ENCODE measurements around the gene CACNA1B.

The CACNA1B gene

GRCh38 chr9:138052635-138053320 is 175.2 kb downstream of the CACNA1B start:
- Histone ChIP-seq H3K4me3 (ENCODE audit: low read length) (no peak overlapping the region), H3K9me3 (ENCODE audit: control insufficient read depth, low read depth, low read length) (no peaks in the 10 kb centered on the region), H3K36me3 (ENCODE audit: control insufficient read depth, low read depth, low read length) (peaks cover 7% of the 10 kb centered on the region), H3K9ac (ENCODE audit: low read length) (no peak overlapping the region), H3K27ac (ENCODE audit: low read length) (no peak overlapping the region), H3K27me3 (ENCODE audit: control insufficient read depth, insufficient read depth, low read length) (no peaks in the 10 kb centered on the region), H3K4me1 (ENCODE audit: control insufficient read depth, low read depth, low read length) (no peaks in the 10 kb centered on the region)

DNA sequence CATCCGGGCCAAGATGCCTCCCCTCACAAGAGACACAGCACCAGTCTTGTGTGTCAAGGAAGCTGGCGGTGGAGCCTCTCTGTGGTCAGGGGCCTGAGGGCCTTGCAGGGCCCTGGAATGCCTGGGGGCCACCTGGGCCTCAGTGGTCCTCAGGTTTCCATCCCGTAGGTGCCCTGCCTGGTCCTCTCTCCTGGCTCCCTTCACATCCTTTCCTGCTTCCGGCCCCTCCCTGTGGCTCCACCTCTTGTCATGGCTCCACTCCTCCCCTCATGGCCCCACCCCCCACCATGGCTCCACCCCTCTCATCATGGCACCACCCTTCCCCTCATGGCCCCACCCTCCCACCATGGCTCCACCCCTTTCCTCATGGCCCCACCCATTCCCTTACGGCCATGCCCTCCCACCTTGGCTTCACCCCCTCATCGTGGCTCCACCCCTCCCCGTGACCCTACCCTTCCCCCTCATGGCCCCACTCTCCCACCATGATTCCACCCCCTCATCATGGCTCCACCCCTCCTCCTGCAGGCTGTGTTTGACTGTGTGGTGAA is 175.8 kb downstream of the CACNA1B start:
- peaks cover 13% of the 10 kb centered on the region for H3K36me3 ChIP-seq (ENCODE audit: control insufficient read depth, low read depth, low read length)
- H3K9me3 ChIP-seq (ENCODE audit: control insufficient read depth, low read depth, low read length): no peaks in the 10 kb centered on the region
- no peak overlapping the region for H3K4me3 ChIP-seq (ENCODE audit: low read length)
- no peaks in the 10 kb centered on the region for H3K4me1 ChIP-seq (ENCODE audit: control insufficient read depth, low read depth, low read length)
- H3K27ac ChIP-seq (ENCODE audit: low read length): no peak overlapping the region
- H3K27me3 ChIP-seq (ENCODE audit: control insufficient read depth, insufficient read depth, low read length): no peaks in the 10 kb centered on the region
- no peak overlapping the region for H3K9ac ChIP-seq (ENCODE audit: low read length)

DNA sequence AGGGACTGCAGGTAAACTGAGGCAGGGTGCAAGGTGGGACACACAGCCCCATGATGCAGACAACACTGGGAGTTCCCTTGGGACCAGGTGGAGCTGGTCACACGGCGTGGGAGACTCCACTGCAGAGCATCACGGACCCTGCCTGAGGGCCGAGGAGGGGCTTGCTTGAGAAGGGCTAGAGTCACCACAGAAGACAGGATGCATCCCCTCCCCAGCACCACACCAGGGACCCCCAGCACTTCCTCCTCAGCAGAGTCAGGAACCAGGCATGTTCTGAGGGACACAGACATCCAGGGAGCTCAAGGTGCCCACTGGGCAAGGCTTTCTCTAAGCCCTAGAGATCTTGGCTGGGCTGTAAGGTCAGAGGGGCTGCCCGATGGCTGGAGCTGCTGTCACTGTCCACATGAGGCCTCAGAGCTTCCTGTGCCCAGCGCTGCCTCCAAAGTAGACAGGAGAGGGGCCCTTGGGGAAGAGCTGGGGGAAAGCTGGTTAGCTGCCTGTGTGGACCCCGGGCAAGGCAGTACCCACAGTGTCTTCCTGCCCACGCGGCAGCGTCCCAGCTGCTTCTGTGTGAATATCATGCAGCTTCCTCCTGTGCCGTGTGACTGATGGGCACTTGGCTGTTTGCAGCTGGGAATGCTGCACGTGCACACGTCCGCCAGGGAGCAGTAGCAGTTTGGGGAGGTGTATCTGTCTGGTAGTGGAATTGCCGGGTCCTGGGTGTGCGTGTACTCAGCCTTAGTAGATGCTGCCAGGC is 176.6 kb downstream of the CACNA1B start:
- no peak overlapping the region for H3K27ac ChIP-seq (ENCODE audit: low read length)
- no peaks in the 10 kb centered on the region for H3K9me3 ChIP-seq (ENCODE audit: control insufficient read depth, low read depth, low read length)
- no peaks in the 10 kb centered on the region for H3K4me1 ChIP-seq (ENCODE audit: control insufficient read depth, low read depth, low read length)
- peaks cover 16% of the 10 kb centered on the region for H3K36me3 ChIP-seq (ENCODE audit: control insufficient read depth, low read depth, low read length)
- no peak overlapping the region for H3K9ac ChIP-seq (ENCODE audit: low read length)
- no peaks in the 10 kb centered on the region for H3K27me3 ChIP-seq (ENCODE audit: control insufficient read depth, insufficient read depth, low read length)
- H3K4me3 ChIP-seq (ENCODE audit: low read length): no peak overlapping the region

DNA sequence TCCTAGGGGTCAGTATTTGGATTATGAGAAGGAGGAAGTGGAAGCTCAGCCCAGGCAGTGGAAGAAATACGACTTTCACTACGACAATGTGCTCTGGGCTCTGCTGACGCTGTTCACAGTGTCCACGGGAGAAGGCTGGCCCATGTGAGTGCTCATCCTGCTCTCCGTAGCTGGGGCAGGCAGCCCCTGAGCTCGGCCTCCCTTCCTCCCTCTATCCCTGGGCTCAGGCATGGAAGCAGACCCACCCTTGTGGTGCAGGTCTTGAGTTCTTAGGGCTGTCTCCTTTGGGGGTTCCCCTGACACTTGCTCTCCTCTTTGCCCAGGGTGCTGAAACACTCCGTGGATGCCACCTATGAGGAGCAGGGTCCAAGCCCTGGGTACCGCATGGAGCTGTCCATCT is 180.1 kb downstream of the CACNA1B start:
- no peaks in the 10 kb centered on the region for H3K27me3 ChIP-seq (ENCODE audit: control insufficient read depth, insufficient read depth, low read length)
- no peak overlapping the region for H3K27ac ChIP-seq (ENCODE audit: low read length)
- peaks cover 16% of the 10 kb centered on the region for H3K36me3 ChIP-seq (ENCODE audit: control insufficient read depth, low read depth, low read length)
- no peak overlapping the region for H3K4me3 ChIP-seq (ENCODE audit: low read length)
- no peaks in the 10 kb centered on the region for H3K9me3 ChIP-seq (ENCODE audit: control insufficient read depth, low read depth, low read length)
- H3K4me1 ChIP-seq (ENCODE audit: control insufficient read depth, low read depth, low read length): no peaks in the 10 kb centered on the region
- H3K9ac ChIP-seq (ENCODE audit: low read length): no peak overlapping the region

GRCh38 chr9:138058181-138058580 is 180.6 kb downstream of the CACNA1B start:
- no peak overlapping the region for H3K4me3 ChIP-seq (ENCODE audit: low read length)
- no peaks in the 10 kb centered on the region for H3K4me1 ChIP-seq (ENCODE audit: control insufficient read depth, low read depth, low read length)
- H3K36me3 ChIP-seq (ENCODE audit: control insufficient read depth, low read depth, low read length): peaks cover 16% of the 10 kb centered on the region
- no peak overlapping the region for H3K27ac ChIP-seq (ENCODE audit: low read length)
- no peak overlapping the region for H3K9ac ChIP-seq (ENCODE audit: low read length)
- H3K9me3 ChIP-seq (ENCODE audit: control insufficient read depth, low read depth, low read length): no peaks in the 10 kb centered on the region
- H3K27me3 ChIP-seq (ENCODE audit: control insufficient read depth, insufficient read depth, low read length): no peaks in the 10 kb centered on the region

- Histone ChIP-seq H3K4me1 (ENCODE audit: control insufficient read depth, low read depth, low read length) (no peaks in the 10 kb centered on the region), H3K27me3 (ENCODE audit: control insufficient read depth, insufficient read depth, low read length) (no peaks in the 10 kb centered on the region), H3K9ac (ENCODE audit: low read length) (no peak overlapping the region), H3K36me3 (ENCODE audit: control insufficient read depth, low read depth, low read length) (peaks cover 16% of the 10 kb centered on the region), H3K27ac (ENCODE audit: low read length) (no peak overlapping the region), H3K9me3 (ENCODE audit: control insufficient read depth, low read depth, low read length) (no peaks in the 10 kb centered on the region), H3K4me3 (ENCODE audit: low read length) (no peak overlapping the region)
These were observed 181.6 kb downstream of the CACNA1B start for GRCh38 chr9:138059196-138059595.

DNA sequence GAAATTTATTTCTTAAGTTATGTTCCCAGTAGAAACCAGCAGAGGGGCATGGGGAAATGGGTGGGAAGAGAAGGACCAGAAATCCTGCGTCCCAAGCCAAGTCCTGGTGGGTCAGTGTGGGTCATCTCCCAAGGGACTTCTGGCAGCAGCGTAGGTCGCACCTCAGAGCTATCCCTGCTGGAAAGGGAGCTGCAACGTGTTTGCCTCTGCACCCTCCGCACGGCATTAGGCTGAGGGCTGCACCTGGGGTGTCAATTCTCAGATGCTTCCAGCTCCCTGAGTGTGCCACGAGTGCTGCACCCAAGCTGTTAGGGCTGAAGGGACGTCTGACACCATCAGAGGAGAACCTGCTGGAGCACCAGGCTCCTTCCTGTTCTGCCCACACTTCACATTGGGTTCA is 182.8 kb downstream of the CACNA1B start:
- Histone ChIP-seq H3K4me3 (ENCODE audit: low read length) (no peak overlapping the region), H3K27ac (ENCODE audit: low read length) (no peak overlapping the region), H3K9me3 (ENCODE audit: control insufficient read depth, low read depth, low read length) (no peaks in the 10 kb centered on the region), H3K4me1 (ENCODE audit: control insufficient read depth, low read depth, low read length) (no peaks in the 10 kb centered on the region), H3K36me3 (ENCODE audit: control insufficient read depth, low read depth, low read length) (peaks cover 16% of the 10 kb centered on the region), H3K9ac (ENCODE audit: low read length) (no peak overlapping the region), H3K27me3 (ENCODE audit: control insufficient read depth, insufficient read depth, low read length) (no peaks in the 10 kb centered on the region)

- Histone ChIP-seq H3K36me3 (ENCODE audit: control insufficient read depth, low read depth, low read length) (peaks cover 16% of the 10 kb centered on the region), H3K27me3 (ENCODE audit: control insufficient read depth, insufficient read depth, low read length) (no peaks in the 10 kb centered on the region), H3K27ac (ENCODE audit: low read length) (no peak overlapping the region), H3K4me1 (ENCODE audit: control insufficient read depth, low read depth, low read length) (no peaks in the 10 kb centered on the region), H3K9ac (ENCODE audit: low read length) (no peak overlapping the region), H3K9me3 (ENCODE audit: control insufficient read depth, low read depth, low read length) (no peaks in the 10 kb centered on the region), H3K4me3 (ENCODE audit: low read length) (no peak overlapping the region)
These were observed 183.3 kb downstream of the CACNA1B start for GRCh38 chr9:138060881-138061280.

DNA sequence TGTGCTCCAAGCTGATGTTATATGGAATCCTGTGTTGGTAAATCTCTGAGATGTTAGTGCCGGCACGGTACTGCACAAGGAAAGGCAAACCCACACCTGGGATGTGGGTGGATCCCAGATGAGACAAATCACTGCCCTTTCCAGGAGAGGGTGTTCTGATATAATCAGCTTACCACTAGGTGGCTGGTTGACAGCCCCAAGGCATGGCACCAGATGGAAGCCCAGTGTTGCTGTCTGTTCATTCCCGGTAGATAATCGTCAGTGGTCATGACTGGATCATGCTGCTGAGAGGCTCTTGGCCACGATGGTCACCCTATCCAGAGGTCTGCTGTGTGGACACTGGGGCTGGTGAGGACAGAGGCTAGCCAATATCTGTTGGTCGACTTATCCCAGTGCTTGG is 184.0 kb downstream of the CACNA1B start:
- H3K36me3 ChIP-seq (ENCODE audit: control insufficient read depth, low read depth, low read length): peaks cover 13% of the 10 kb centered on the region
- H3K9me3 ChIP-seq (ENCODE audit: control insufficient read depth, low read depth, low read length): no peaks in the 10 kb centered on the region
- no peaks in the 10 kb centered on the region for H3K27me3 ChIP-seq (ENCODE audit: control insufficient read depth, insufficient read depth, low read length)
- no peaks in the 10 kb centered on the region for H3K4me1 ChIP-seq (ENCODE audit: control insufficient read depth, low read depth, low read length)
- no peak overlapping the region for H3K27ac ChIP-seq (ENCODE audit: low read length)
- no peak overlapping the region for H3K4me3 ChIP-seq (ENCODE audit: low read length)
- no peak overlapping the region for H3K9ac ChIP-seq (ENCODE audit: low read length)

- Histone ChIP-seq H3K27me3 (ENCODE audit: control insufficient read depth, insufficient read depth, low read length) (no peaks in the 10 kb centered on the region), H3K27ac (ENCODE audit: low read length) (no peak overlapping the region), H3K9ac (ENCODE audit: low read length) (no peak overlapping the region), H3K4me3 (ENCODE audit: low read length) (no peak overlapping the region), H3K9me3 (ENCODE audit: control insufficient read depth, low read depth, low read length) (no peaks in the 10 kb centered on the region), H3K36me3 (ENCODE audit: control insufficient read depth, low read depth, low read length) (peaks cover 13% of the 10 kb centered on the region), H3K4me1 (ENCODE audit: control insufficient read depth, low read depth, low read length) (no peaks in the 10 kb centered on the region)
These were observed 184.6 kb downstream of the CACNA1B start for GRCh38 chr9:138062196-138062595.

DNA sequence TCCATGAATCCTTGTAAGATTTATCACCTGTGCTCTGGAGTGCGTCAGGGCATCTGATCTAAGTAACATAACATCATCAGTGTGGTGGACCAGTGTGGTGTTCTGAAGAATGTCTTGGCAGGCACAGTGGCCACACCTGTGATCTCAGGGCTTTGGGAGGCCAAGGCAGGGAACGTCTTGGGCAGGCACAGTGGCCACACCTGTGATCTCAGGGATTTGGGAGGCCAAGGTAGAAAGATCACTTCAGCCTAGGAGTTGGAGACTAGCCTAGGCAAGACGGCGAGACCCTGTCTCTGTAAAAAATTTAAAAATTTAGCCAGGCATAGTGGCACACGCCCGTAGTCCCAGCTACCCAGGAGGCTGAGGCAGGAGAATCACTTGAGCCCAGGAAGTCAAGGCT is 185.5 kb downstream of the CACNA1B start:
- H3K27me3 ChIP-seq (ENCODE audit: control insufficient read depth, insufficient read depth, low read length): no peaks in the 10 kb centered on the region
- H3K9ac ChIP-seq (ENCODE audit: low read length): no peak overlapping the region
- peaks cover 7% of the 10 kb centered on the region for H3K36me3 ChIP-seq (ENCODE audit: control insufficient read depth, low read depth, low read length)
- H3K9me3 ChIP-seq (ENCODE audit: control insufficient read depth, low read depth, low read length): no peaks in the 10 kb centered on the region
- no peaks in the 10 kb centered on the region for H3K4me1 ChIP-seq (ENCODE audit: control insufficient read depth, low read depth, low read length)
- no peak overlapping the region for H3K27ac ChIP-seq (ENCODE audit: low read length)
- H3K4me3 ChIP-seq (ENCODE audit: low read length): no peak overlapping the region

DNA sequence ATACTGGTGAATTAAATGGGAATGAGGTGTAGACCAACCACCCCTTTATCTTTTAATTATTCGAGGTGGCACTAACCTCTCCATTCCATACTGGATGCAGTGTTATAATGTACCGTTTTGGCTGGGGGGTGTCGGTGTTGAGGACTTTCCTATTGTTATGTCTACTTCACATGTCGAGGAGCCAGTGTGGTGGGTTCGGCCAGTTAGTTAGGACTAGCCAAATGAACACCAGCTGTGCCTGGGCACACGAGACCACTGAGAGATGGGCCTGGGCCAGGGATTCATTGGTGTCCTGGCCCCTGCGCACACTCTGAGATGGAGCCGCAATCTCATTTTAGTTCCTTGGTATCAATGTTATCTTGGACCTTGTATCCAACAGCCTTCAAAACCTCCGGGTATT is 186.2 kb downstream of the CACNA1B start:
- Histone ChIP-seq H3K27ac (ENCODE audit: low read length) (no peak overlapping the region), H3K9me3 (ENCODE audit: control insufficient read depth, low read depth, low read length) (no peaks in the 10 kb centered on the region), H3K4me1 (ENCODE audit: control insufficient read depth, low read depth, low read length) (peaks cover under 1% of the 10 kb centered on the region), H3K9ac (ENCODE audit: low read length) (no peak overlapping the region), H3K36me3 (ENCODE audit: control insufficient read depth, low read depth, low read length) (no peaks in the 10 kb centered on the region), H3K4me3 (ENCODE audit: low read length) (no peak overlapping the region), H3K27me3 (ENCODE audit: control insufficient read depth, insufficient read depth, low read length) (no peaks in the 10 kb centered on the region)
